WTC11 (cell line): ENCODE results near the gene OGT.

Experiments used
- AFF4 ChIP-seq: sonication (generic); formaldehyde crosslinking; IDR thresholded peaks from 2 replicates; pipeline ENCODE4 v1.8.1; 2023; ENCODE audit warnings: mild to moderate bottlenecking, missing genetic modification reagents, borderline replicate concordance
- ATF3 ChIP-seq: sonication (generic); formaldehyde crosslinking; conservative IDR thresholded peaks from 2 replicates; pipeline ENCODE4 v1.8.1; 2022; ENCODE audit warnings: mild to moderate bottlenecking, missing genetic modification reagents
- CREB1 ChIP-seq: sonication (generic); formaldehyde crosslinking; IDR thresholded peaks from 2 replicates; pipeline ENCODE4 v1.8.0; 2023; ENCODE audit warnings: mild to moderate bottlenecking, missing genetic modification reagents
- CREM ChIP-seq: sonication (generic); formaldehyde crosslinking; IDR thresholded peaks from 2 replicates; pipeline ENCODE4 v1.8.1; 2022; ENCODE audit warnings: mild to moderate bottlenecking, missing genetic modification reagents, moderate library complexity
- CTCF ChIP-seq: fragments of 200-600 bp; IDR thresholded peaks from 2 replicates; pipeline ENCODE4 v1.8.0; 2022; ENCODE audit warnings: antibody characterized with exemption
- HMGXB4 ChIP-seq: sonication (generic); formaldehyde crosslinking; IDR thresholded peaks from 2 replicates; pipeline ENCODE4 v1.8.1; 2023; ENCODE audit warnings: mild to moderate bottlenecking, moderate library complexity, missing genetic modification reagents
- NR3C1 ChIP-seq: sonication (generic); formaldehyde crosslinking; conservative IDR thresholded peaks from 2 replicates; pipeline ENCODE4 v1.8.1; 2023; ENCODE audit warnings: low read depth, mild to moderate bottlenecking, missing genetic modification reagents
- RELA ChIP-seq: sonication (generic); formaldehyde crosslinking; IDR thresholded peaks from 2 replicates; pipeline ENCODE4 v1.8.1; 2022; ENCODE audit warnings: missing genetic modification reagents, mild to moderate bottlenecking, borderline replicate concordance
- USF2 ChIP-seq: sonication (generic); formaldehyde crosslinking; IDR thresholded peaks from 2 replicates; pipeline ENCODE4 v1.8.1; 2023; ENCODE audit warnings: mild to moderate bottlenecking, missing genetic modification reagents, moderate library complexity

GRCh38 chrX:71493111-71493613 lies 39.7 kb upstream of the OGT start:
- TF ChIP-seq CREM (no peak), AFF4 (CRISPR knock-in tag) (no peak), HMGXB4 (CRISPR knock-in tag) (no peak), CTCF (no peak), NR3C1 (CRISPR knock-in tag) (no peak), USF2 (CRISPR knock-in tag) (no peak), CREB1 (CRISPR knock-in tag) (no peak), ATF3 (CRISPR knock-in tag) (no peak), RELA (no peak)
